ENCODE data around the gene GALP. TPM values are rescaled to one million over a fixed set of nuclear protein-coding genes. Genes with fewer than 3 reads are reported as not detected.

Gene GALP
- total and polyA plus RNA-seq, 2 experiments from 2014 or later: not detected

GRCh38 chr19:56126983-56127780, 48.6 kb upstream of the GALP start (continued):
- TF ChIP-seq REST (IDR thresholded peaks at IDR 0.05; ENCODE audit: unreplicated experiment) (no peak), JUNB (IDR thresholded peaks at IDR 0.05; ENCODE audit: unreplicated experiment) (no peak), EZH2phosphoT487 (IDR thresholded peaks at IDR 0.05; ENCODE audit: unreplicated experiment) (no peak), EZH2 (IDR thresholded peaks at IDR 0.05; ENCODE audit: low read depth, unreplicated experiment) (no peak)

GRCh38 chr19:56130006-56130405, 45.8 kb upstream of the GALP start:
- no peak for DNase-seq (ENCODE audit: low spot score)
- peaks cover 12% of the 10 kb centered on the region for H3K4me1 Mint-ChIP-seq
- no peak for ATAC-seq
- H2AFZ ChIP-seq: 0 out of 2 replicates have a peak overlapping the region, but pooled peaks have one; percentile 18
- no peak overlapping the region for H3K27ac Mint-ChIP-seq
- no peaks in the 10 kb centered on the region; the same call in 2 of the 3 replicates for H3K36me3 Mint-ChIP-seq (ENCODE audit: low read depth)
- H3K27ac ChIP-seq (ENCODE audit: low read depth): no peak overlapping the region
- H3K4me3 Mint-ChIP-seq: no peak overlapping the region
- H3F3A ChIP-seq (replicated peaks; ENCODE audit: low read depth): peaks cover 4% of the 10 kb centered on the region; the same call in 1 of the 2 replicates
- no peaks in the 10 kb centered on the region for H3K9me2 ChIP-seq (ENCODE audit: insufficient read depth)
- H3K9me3 Mint-ChIP-seq: no peaks in the 10 kb centered on the region
- H3K27me3 ChIP-seq (ENCODE audit: insufficient read depth): no peaks in the 10 kb centered on the region
- H3K4me3 ChIP-seq: no peak overlapping the region
- H3K27me3 Mint-ChIP-seq (ENCODE audit: insufficient read depth, low read depth, poor library complexity): peaks cover 14% of the 10 kb centered on the region
- H4K20me1 ChIP-seq (replicated peaks; ENCODE audit: insufficient read depth): no peaks in the 10 kb centered on the region
- peaks cover 7% of the 10 kb centered on the region; the same call in 1 of the 2 replicates for H3K4me1 ChIP-seq (ENCODE audit: insufficient read depth)
- H3K4me2 ChIP-seq: no peak overlapping the region
- H3K79me2 ChIP-seq (replicated peaks; ENCODE audit: insufficient read depth): no peaks in the 10 kb centered on the region
- H3K36me3 ChIP-seq (ENCODE audit: insufficient read depth): no peaks in the 10 kb centered on the region
- no peak for TF ChIP-seq CTCF (conservative IDR thresholded peaks at IDR 0.05; ENCODE audit: low read depth in 2 of 2)
- no peak for TF ChIP-seq POLR2AphosphoS5 (IDR thresholded peaks at IDR 0.05; ENCODE audit: low read depth)
- TF ChIP-seq REST (IDR thresholded peaks at IDR 0.05; ENCODE audit: unreplicated experiment): no peak
- no peak for TF ChIP-seq ZNF331 (CRISPR knock-in tag; IDR thresholded peaks at IDR 0.05; ENCODE audit: low read depth)
- TF ChIP-seq EZH2 (IDR thresholded peaks at IDR 0.05; ENCODE audit: low read depth, unreplicated experiment): no peak
- TF ChIP-seq STAT1 (IDR thresholded peaks at IDR 0.05; ENCODE audit: unreplicated experiment): no peak
- no peak for TF ChIP-seq ETS1 (IDR thresholded peaks at IDR 0.05)
